A549 (cell line): ENCODE results near the gene ADAMTS13. TPM values are rescaled to one million over a fixed set of nuclear protein-coding genes. Genes with fewer than 3 reads are reported as not detected.

Source experiments
- ATAC-seq, 2 experiments: fragments of 200-7000 bp in 1 of 2; fragments of >200 bp in 1 of 2; cut with Nextera tagmentation in 1 of 2; cut with Tn5 transposase in 1 of 2; 3 replicates each; pipeline versions ENCODE4 v1.8.0 to v1.9.1; 2018 to 2020; ENCODE audit warnings: mild to moderate bottlenecking in 1 of 2, moderate library complexity in 1 of 2
- CTCF ChIA-PET: fragments of 300-600 bp; sonication (Branson Sonifier 250); formaldehyde crosslinking; extraction: SDS; loops from one replicate; lab custom pipeline; 2021; ENCODE audit warnings: antibody characterized with exemption, inconsistent platforms; lab: Yijun Ruan, JAX
- POLR2A ChIA-PET: fragments of 350-600 bp; formaldehyde crosslinking; extraction: SDS; loops from one replicate; lab custom pipeline; 2021; ENCODE audit warnings: antibody characterized with exemption, inconsistent platforms; lab: Yijun Ruan, JAX
- DNase-seq, 2 experiments: peaks; one replicate each; pipeline versions ENCODE4 v3.0.0 to v3.0.0-alpha.2; 2011 to 2016; ENCODE audit warnings: low read depth in 1 of 2, low spot score in 1 of 2
- FAIRE-seq: peaks from 2 replicates; lab custom pipeline; 2011; peaks lifted over from hg19 to GRCh38; lab: Jason Lieb, UNC
- H3K27ac ChIP-seq, 2 experiments: fragments of >200 bp; sonication (Bioruptor Twin); formaldehyde crosslinking; 3 replicates each; pipeline ENCODE4 v1.5.1; 2016 to 2017
- H3K4me1 ChIP-seq: fragments of >200 bp; sonication (Bioruptor Twin); formaldehyde crosslinking; 3 replicates; pipeline ENCODE4 v1.6.1; 2016
- H3K4me2 ChIP-seq: fragments of >200 bp; sonication (Bioruptor Twin); formaldehyde crosslinking; 3 replicates; pipeline ENCODE4 v1.6.1; 2016
- H3K4me3 ChIP-seq: fragments of >200 bp; sonication (Bioruptor Twin); formaldehyde crosslinking; 3 replicates; pipeline ENCODE4 v1.5.1; 2016
- H3K9me3 ChIP-seq: fragments of >200 bp; sonication (Bioruptor Twin); formaldehyde crosslinking; 3 replicates; pipeline ENCODE4 v1.6.1; 2016
- ATOH8 ChIP-seq: fragments of 250-450 bp; sonication (Bioruptor Pico); IDR thresholded peaks from 2 replicates; pipeline ENCODE4 v1.5.0; 2020; ENCODE audit warnings: low read depth, mild to moderate bottlenecking, moderate library complexity
- CHD2 ChIP-seq: fragments of 150-350 bp; IDR thresholded peaks from 2 replicates; pipeline ENCODE4 v1.6.1; 2014; ENCODE audit warnings: low read length; ENCODE audit not compliant: partially characterized antibody
- FOSB ChIP-seq: fragments of 250-450 bp; sonication (Bioruptor Pico); IDR thresholded peaks from 2 replicates; pipeline ENCODE4 v1.5.0; 2020; ENCODE audit warnings: mild to moderate bottlenecking, moderate library complexity
- GATA3 ChIP-seq: IDR thresholded peaks from 2 replicates; pipeline ENCODE4 v1.6.1; 2012; ENCODE audit warnings: borderline replicate concordance
- HDAC2 ChIP-seq: fragments of 200-600 bp; sonication (generic); IDR thresholded peaks from 2 replicates; pipeline ENCODE4 v1.6.1; 2016
- HOXB13 ChIP-seq: fragments of 250-450 bp; sonication (Bioruptor Pico); IDR thresholded peaks from 2 replicates; pipeline ENCODE4 v1.5.0; 2020; ENCODE audit warnings: low read depth, mild to moderate bottlenecking, moderate library complexity
- HOXB5 ChIP-seq: fragments of 250-450 bp; sonication (Bioruptor Pico); IDR thresholded peaks from 2 replicates; pipeline ENCODE4 v1.5.0; 2020; ENCODE audit warnings: mild to moderate bottlenecking, moderate library complexity
- KDM1A ChIP-seq: fragments of 200-600 bp; sonication (generic); IDR thresholded peaks from 2 replicates; pipeline ENCODE4 v1.6.1; 2016; ENCODE audit warnings: low read depth, mild to moderate bottlenecking
- KDM5A ChIP-seq: fragments of 200-600 bp; sonication (generic); IDR thresholded peaks from 2 replicates; pipeline ENCODE4 v1.6.1; 2016; ENCODE audit warnings: antibody characterized with exemption, mild to moderate bottlenecking
- NFE2L2 ChIP-seq: fragments of 150-350 bp; conservative IDR thresholded peaks from 2 replicates; pipeline ENCODE4 v1.6.1; 2014; ENCODE audit warnings: low read length
- POLR2A ChIP-seq: IDR thresholded peaks from 2 replicates; pipeline ENCODE4 v1.6.1; 2012; ENCODE audit warnings: mild to moderate bottlenecking, low read length
- RNF2 ChIP-seq: fragments of 200-600 bp; sonication (generic); IDR thresholded peaks from 2 replicates; pipeline ENCODE4 v1.6.1; 2016; ENCODE audit warnings: low read depth, mild to moderate bottlenecking, antibody characterized with exemption, moderate library complexity, borderline replicate concordance
- SMC3 ChIP-seq: fragments of >200 bp; sonication (Bioruptor Twin); formaldehyde crosslinking; IDR thresholded peaks from 3 replicates; pipeline ENCODE4 v1.6.1; 2018; ENCODE audit warnings: inconsistent platforms
- ZC3H11A ChIP-seq: fragments of 450-650 bp; IDR thresholded peaks from 2 replicates; pipeline ENCODE4 v1.6.1; 2014; ENCODE audit warnings: antibody characterized with exemption, mild to moderate bottlenecking
- ZNF302 ChIP-seq: fragments of 250-450 bp; sonication (Bioruptor Pico); IDR thresholded peaks from 2 replicates; pipeline ENCODE4 v1.9.0; 2021; ENCODE audit warnings: inconsistent platforms, mild to moderate bottlenecking, moderate library complexity
- WGBS: methylation state at CpG from one replicate; pipeline ENCODE4 v1.1.6; 2017; ENCODE audit errors: missing lambda C conversion rate; 5-methylcytosine and 5-hydroxymethylcytosine counted together
- polyA plus RNA-seq, 4 experiments: library from polyadenylated mRNA; depleted of rRNA in 3 of 4; stranded (reverse); fragments of >200 nt; fragmentation: RNase III in 1 of 4; extraction: RNeasy Plus Mini Kit Qiagen cat#74134 plus additional on column Dnase treatment in 1 of 4; gene quantifications; 2 replicates in 3 of 4; 3 replicates in 1 of 4; pipeline ENCODE4 v1.2.3, GENCODE V29; 2011 to 2017
- TF ChIP-seq, protein P1 (sequence below): IDR thresholded peaks from 2 replicates; pipeline ENCODE4 v1.6.1; 2012; ENCODE audit warnings: low read depth, borderline replicate concordance
- TF ChIP-seq, protein P2 (sequence below): fragments of 200-600 bp; sonication (generic); IDR thresholded peaks from 2 replicates; pipeline ENCODE4 v1.6.1; 2016; ENCODE audit warnings: antibody characterized with exemption, mild to moderate bottlenecking, moderate library complexity

The ADAMTS13 gene
- polyA plus RNA-seq, 2 of the 4 experiments (the other 2 are of a cell fraction): 0.80 to 0.98 TPM

DNA sequence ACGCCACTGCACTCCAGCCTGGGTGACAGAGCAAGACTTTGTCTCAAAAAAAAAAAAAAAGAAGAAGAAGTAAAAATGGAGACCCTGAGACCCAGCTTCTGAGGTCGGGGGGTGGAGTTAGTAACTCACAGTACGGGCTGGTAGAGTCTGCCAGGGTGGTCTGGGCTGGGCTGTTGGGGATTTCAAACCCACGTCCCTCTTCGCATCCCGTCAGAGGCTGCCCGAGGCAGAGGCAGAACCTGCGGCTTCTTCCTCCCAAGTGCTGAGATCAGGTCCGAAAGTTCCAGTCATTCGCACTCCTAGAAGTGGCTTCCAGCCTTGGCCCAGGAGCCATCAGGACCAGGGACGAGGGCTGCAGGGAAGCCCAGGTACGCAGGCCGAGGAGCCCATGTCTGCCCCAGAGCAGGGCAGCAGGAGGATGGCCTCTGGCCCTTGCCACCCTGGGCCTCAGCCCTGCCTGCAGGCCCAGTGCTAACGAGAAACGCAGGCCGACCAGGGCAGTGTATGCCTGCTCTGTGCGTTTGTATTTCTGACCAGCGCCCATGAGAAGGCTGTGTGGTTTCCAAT lies 66.6 kb downstream of the ADAMTS13 start:
- Histone ChIP-seq H3K4me2 (no peak overlapping the region), H3K4me3 (no peak overlapping the region), H3K4me1 (0 out of 3 replicates have a peak, but pooled peaks cover 3% of the 10 kb centered on the region), H3K9me3 (no peaks in the 10 kb centered on the region), H3K27ac (no peak overlapping the region)
- no peak for FAIRE-seq
- 70% methylated on average over 15 of the region's 18 CpGs for WGBS
- no peak for TF ChIP-seq FOSB (CRISPR knock-in tag)
- POLR2A ChIA-PET: no interaction called here
- ATAC-seq: no peak
- CTCF ChIA-PET: interaction anchor here (0.6 to 7.6 kb wide), 9 partner anchors 8 to 770 kb away, joined by 3 to 76 read pairs (median 10); partner anchors contain the start of genes ADAMTS13 and SLC2A6
- no peak for DNase-seq

- ChIA-PET CTCF (interaction anchor here (0.6 to 7.6 kb wide), 6 partner anchors 9 to 771 kb away, joined by 3 to 76 read pairs (median 3); no protein-coding TSS in a partner anchor), POLR2A (no interaction called here)
- 67% methylated on average over 18 of the region's 19 CpGs for WGBS
- no peak overlapping the region for H3K4me2 ChIP-seq
- no peak for DNase-seq
- no peaks in the 10 kb centered on the region for H3K9me3 ChIP-seq
- no peak overlapping the region for H3K4me3 ChIP-seq
- H3K27ac ChIP-seq: no peak overlapping the region
- 0 out of 3 replicates have a peak, but pooled peaks cover 3% of the 10 kb centered on the region for H3K4me1 ChIP-seq
- no peak for ATAC-seq
- TF ChIP-seq GATA3 (no peak), POLR2A (no peak), ZC3H11A (no peak), ATOH8 (CRISPR knock-in tag) (no peak), RNF2 (no peak), HDAC2 (no peak)
- FAIRE-seq: no peak
Observed at GRCh38 chr9:133489253-133490190, 67.4 kb downstream of the ADAMTS13 start.

- WGBS: 44% methylated on average over 13 of the region's 13 CpGs
- ATAC-seq (no peak; a peak in 1 of 6 replicates), FAIRE-seq (no peak), DNase-seq (no peak)
- H3K4me1 ChIP-seq: 0 out of 3 replicates have a peak, but pooled peaks cover 3% of the 10 kb centered on the region
- H3K4me3 ChIP-seq: no peak overlapping the region
- H3K9me3 ChIP-seq: no peaks in the 10 kb centered on the region
- CTCF ChIA-PET: interaction anchor here (0.6 to 7.6 kb wide), 8 partner anchors 10 to 346 kb away, joined by 3 to 76 read pairs (median 3); no protein-coding TSS in a partner anchor
- POLR2A ChIA-PET: no interaction called here
- TF ChIP-seq, protein P1, sequence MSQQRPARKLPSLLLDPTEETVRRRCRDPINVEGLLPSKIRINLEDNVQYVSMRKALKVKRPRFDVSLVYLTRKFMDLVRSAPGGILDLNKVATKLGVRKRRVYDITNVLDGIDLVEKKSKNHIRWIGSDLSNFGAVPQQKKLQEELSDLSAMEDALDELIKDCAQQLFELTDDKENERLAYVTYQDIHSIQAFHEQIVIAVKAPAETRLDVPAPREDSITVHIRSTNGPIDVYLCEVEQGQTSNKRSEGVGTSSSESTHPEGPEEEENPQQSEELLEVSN: no peak
- TF ChIP-seq HOXB13 (no peak), CHD2 (no peak), SMC3 (no peak), KDM1A (no peak), ZNF302 (no peak), HOXB5 (CRISPR knock-in tag) (no peak), NFE2L2 (no peak), KDM5A (no peak)
- TF ChIP-seq, protein P2, sequence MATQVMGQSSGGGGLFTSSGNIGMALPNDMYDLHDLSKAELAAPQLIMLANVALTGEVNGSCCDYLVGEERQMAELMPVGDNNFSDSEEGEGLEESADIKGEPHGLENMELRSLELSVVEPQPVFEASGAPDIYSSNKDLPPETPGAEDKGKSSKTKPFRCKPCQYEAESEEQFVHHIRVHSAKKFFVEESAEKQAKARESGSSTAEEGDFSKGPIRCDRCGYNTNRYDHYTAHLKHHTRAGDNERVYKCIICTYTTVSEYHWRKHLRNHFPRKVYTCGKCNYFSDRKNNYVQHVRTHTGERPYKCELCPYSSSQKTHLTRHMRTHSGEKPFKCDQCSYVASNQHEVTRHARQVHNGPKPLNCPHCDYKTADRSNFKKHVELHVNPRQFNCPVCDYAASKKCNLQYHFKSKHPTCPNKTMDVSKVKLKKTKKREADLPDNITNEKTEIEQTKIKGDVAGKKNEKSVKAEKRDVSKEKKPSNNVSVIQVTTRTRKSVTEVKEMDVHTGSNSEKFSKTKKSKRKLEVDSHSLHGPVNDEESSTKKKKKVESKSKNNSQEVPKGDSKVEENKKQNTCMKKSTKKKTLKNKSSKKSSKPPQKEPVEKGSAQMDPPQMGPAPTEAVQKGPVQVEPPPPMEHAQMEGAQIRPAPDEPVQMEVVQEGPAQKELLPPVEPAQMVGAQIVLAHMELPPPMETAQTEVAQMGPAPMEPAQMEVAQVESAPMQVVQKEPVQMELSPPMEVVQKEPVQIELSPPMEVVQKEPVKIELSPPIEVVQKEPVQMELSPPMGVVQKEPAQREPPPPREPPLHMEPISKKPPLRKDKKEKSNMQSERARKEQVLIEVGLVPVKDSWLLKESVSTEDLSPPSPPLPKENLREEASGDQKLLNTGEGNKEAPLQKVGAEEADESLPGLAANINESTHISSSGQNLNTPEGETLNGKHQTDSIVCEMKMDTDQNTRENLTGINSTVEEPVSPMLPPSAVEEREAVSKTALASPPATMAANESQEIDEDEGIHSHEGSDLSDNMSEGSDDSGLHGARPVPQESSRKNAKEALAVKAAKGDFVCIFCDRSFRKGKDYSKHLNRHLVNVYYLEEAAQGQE: no peak
- no peak overlapping the region for H3K27ac ChIP-seq
- H3K4me2 ChIP-seq: no peak overlapping the region
Observed at GRCh38 chr9:133490201-133490681, 68.1 kb downstream of the ADAMTS13 start.
